Lung (tissue), 12 donors: ENCODE results near the gene LRRC38. TPM values are rescaled to one million over a fixed set of nuclear protein-coding genes. Genes with fewer than 3 reads are reported as not detected.

ENCODE experiments used
- ATAC-seq: fragments of 200-7000 bp; cut with Tn5 transposase; one replicate; pipeline ENCODE4 v1.9.1; 2020; ENCODE audit warnings: moderate number of reproducible peaks; ENCODE audit not compliant: insufficient read depth, low FRiP score
- DNase-seq, 3 donors: peaks; one replicate each; pipeline ENCODE4 v3.0.0-alpha.2; 2013 to 2017
- H3K27ac ChIP-seq, 2 donors: one replicate each; pipeline ENCODE4 v1.5.1; 2013; ENCODE audit warnings: mild to moderate bottlenecking in 2 of 2, moderate library complexity in 2 of 2, control low read depth in 1 of 2, inconsistent platforms in 1 of 2, low read depth in 1 of 2, low read length in 1 of 2
- H3K27me3 ChIP-seq, 3 donors: one replicate each; pipeline ENCODE4 v1.5.1; 2013; ENCODE audit warnings: low read length in 2 of 3; ENCODE audit not compliant: control insufficient read depth in 3 of 3, insufficient read depth in 3 of 3
- H3K36me3 ChIP-seq, 4 donors: one replicate each; pipeline ENCODE4 v1.5.1; 2013; ENCODE audit warnings: low read length in 4 of 4, mild to moderate bottlenecking in 1 of 4, moderate library complexity in 1 of 4; ENCODE audit not compliant: control insufficient read depth in 4 of 4, insufficient read depth in 4 of 4
- H3K4me1 ChIP-seq, 5 donors: one replicate each; pipeline ENCODE4 v1.5.1; 2013; ENCODE audit warnings: low read length in 5 of 5, mild to moderate bottlenecking in 2 of 5, moderate library complexity in 1 of 5; ENCODE audit not compliant: control insufficient read depth in 5 of 5, insufficient read depth in 5 of 5
- H3K4me3 ChIP-seq: one replicate; pipeline ENCODE4 v1.5.1; 2013; ENCODE audit warnings: mild to moderate bottlenecking, control low read depth, moderate library complexity
- H3K9ac ChIP-seq, 2 donors: one replicate each; pipeline ENCODE4 v1.5.1; 2013; ENCODE audit warnings: low read length in 2 of 2, control low read depth in 1 of 2; ENCODE audit not compliant: insufficient read depth in 1 of 2
- H3K9me3 ChIP-seq, 4 donors: one replicate each; pipeline ENCODE4 v1.5.1; 2013; ENCODE audit warnings: low read length in 3 of 4, mild to moderate bottlenecking in 1 of 4, moderate library complexity in 1 of 4; ENCODE audit not compliant: control insufficient read depth in 4 of 4, insufficient read depth in 3 of 4
- WGBS, 2 donors: extraction: QIAGEN DNeasy Blood & Tissue Kit; methylation state at CpG; one replicate each; pipeline ENCODE4 v1.1.7; 2013; 5-methylcytosine and 5-hydroxymethylcytosine counted together
- polyA plus RNA-seq, 2 donors: library from polyadenylated mRNA; stranded (reverse); fragments of 200-250 nt; gene quantifications; one replicate each; pipeline ENCODE4 v1.2.1, GENCODE V29; 2013
- total RNA-seq, 2 donors: library from RNA; depleted of rRNA in 1 of 2; stranded (reverse); fragments of >200 nt in 1 of 2; gene quantifications; one replicate each; pipeline ENCODE4 v1.2.1, GENCODE V29; 2014 to 2021
- TF ChIP-seq, protein P1 (sequence below): IDR thresholded peaks from 2 replicates; pipeline ENCODE4 v1.5.1; 2012; ENCODE audit warnings: mild to moderate bottlenecking; ENCODE audit errors: control extremely low read depth, extremely low read depth
- donor health status: control.
- donor health status: control.
- donor health status: Bipolar disorder and iron deficiency.
- donor health status: healthy.
- donor health status: DM: yes; HTN: yes; CAD: no.

LRRC38 gene
- total and polyA plus RNA-seq, 4 donors: 0.07 TPM; not detected in 3

DNA sequence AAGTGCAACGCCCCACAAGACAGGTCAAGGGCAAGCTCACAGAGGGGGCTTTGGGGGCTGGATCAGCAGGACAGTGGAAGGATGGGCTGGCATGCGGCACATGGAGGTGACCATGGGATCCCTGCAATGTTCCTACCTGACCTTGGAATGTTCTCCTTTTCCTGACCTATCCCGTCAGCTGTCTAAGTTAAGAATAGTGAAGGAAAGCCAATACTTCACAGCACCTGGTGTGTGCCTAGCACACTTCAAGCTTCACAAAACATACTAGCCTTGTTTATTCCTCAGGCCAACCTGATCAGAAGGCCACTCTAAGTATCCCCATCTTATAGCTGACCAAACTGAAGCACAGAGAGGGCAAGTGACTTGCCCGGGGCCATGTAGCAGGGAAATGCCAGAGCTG is 31.2 kb downstream of the LRRC38 start:
- Histone ChIP-seq H3K4me1 (no peaks in the 10 kb centered on the region), H3K27me3 (no peaks in the 10 kb centered on the region), H3K36me3 (no peaks in the 10 kb centered on the region), H3K9me3 (peaks cover 0 to 3% (median 1%) of the 10 kb centered on the region in 4 donors), H3K9ac (no peak overlapping the region), H3K27ac (no peak overlapping the region), H3K4me3 (no peak overlapping the region)
- ATAC-seq (no peak), DNase-seq (no peak)
- 68% methylated on average over 4 of the region's 4 CpGs for WGBS, 2 donors
- TF ChIP-seq, protein P1, sequence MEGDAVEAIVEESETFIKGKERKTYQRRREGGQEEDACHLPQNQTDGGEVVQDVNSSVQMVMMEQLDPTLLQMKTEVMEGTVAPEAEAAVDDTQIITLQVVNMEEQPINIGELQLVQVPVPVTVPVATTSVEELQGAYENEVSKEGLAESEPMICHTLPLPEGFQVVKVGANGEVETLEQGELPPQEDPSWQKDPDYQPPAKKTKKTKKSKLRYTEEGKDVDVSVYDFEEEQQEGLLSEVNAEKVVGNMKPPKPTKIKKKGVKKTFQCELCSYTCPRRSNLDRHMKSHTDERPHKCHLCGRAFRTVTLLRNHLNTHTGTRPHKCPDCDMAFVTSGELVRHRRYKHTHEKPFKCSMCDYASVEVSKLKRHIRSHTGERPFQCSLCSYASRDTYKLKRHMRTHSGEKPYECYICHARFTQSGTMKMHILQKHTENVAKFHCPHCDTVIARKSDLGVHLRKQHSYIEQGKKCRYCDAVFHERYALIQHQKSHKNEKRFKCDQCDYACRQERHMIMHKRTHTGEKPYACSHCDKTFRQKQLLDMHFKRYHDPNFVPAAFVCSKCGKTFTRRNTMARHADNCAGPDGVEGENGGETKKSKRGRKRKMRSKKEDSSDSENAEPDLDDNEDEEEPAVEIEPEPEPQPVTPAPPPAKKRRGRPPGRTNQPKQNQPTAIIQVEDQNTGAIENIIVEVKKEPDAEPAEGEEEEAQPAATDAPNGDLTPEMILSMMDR: no peak

DNA sequence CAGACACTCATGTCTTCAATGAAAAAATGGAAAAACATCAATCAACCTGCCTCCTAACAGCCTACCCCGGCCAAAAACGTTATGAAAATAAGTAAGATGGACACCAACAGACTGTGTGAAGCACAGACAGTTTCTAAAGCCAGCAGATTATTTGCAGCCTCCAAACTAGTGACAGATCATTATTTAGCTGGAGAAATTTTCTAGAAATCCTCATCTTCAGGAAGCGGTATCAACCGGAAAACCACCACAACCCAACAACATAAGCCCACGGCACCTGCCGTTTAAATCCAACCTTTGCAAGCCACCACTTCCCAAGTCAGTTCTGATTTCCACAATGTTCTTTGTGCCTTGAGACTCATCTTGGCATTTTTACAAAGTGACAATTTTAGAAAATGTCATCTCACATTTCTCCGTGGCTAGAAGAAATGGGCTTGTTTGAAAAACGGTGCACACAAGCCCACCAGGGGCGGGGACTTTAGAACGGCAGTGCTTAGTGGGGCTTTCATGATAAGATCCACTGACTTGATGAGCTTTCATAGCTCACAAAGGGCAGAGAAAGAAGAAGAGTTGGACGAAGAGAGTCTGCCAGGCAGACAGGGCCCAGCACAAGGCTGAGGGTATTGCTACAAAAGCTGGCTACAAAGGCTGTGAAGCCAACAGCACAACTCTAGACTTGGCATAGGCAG is 34.5 kb downstream of the LRRC38 start:
- Histone ChIP-seq H3K4me3 (no peak overlapping the region), H3K36me3 (no peaks in the 10 kb centered on the region), H3K27ac (no peak overlapping the region), H3K4me1 (no peaks in the 10 kb centered on the region), H3K27me3 (no peaks in the 10 kb centered on the region), H3K9me3 (peaks cover 0 to 9% (median 1%) of the 10 kb centered on the region in 4 donors), H3K9ac (no peak overlapping the region)
- 67 to 81% methylated on average over 11 of the region's 11 CpGs for WGBS, 2 donors
- TF ChIP-seq, protein P1: no peak
- no peak for ATAC-seq
- no peak for DNase-seq

DNA sequence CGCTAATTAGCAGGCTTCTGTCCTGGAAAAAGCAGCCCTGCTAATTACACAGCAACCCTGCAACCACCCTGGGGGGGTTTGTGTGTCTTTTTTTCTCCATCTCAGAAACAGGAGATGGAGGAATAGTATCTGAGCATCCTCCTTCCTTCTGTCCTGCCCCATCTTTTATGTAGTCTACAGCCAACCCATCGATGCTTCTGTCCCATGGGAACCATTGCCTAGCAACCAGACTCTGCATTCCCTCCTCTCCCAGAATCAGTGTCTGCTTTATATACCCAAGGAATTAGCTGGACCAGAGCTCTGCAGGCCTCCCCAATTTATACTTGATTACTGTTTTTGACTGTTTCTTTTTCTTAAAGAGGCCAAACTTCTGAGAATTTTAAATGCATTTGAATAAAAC is 35.1 kb downstream of the LRRC38 start:
- TF ChIP-seq, protein P1: no peak
- Histone ChIP-seq H3K4me3 (no peak overlapping the region), H3K27me3 (no peaks in the 10 kb centered on the region), H3K4me1 (no peaks in the 10 kb centered on the region), H3K9me3 (peaks cover 0 to 9% (median 1%) of the 10 kb centered on the region in 4 donors), H3K9ac (no peak overlapping the region), H3K27ac (no peak overlapping the region), H3K36me3 (no peaks in the 10 kb centered on the region)
- ATAC-seq (no peak), DNase-seq (no peak)
- WGBS, 2 donors: 72 to 89% methylated on average over 2 of the region's 2 CpGs

DNA sequence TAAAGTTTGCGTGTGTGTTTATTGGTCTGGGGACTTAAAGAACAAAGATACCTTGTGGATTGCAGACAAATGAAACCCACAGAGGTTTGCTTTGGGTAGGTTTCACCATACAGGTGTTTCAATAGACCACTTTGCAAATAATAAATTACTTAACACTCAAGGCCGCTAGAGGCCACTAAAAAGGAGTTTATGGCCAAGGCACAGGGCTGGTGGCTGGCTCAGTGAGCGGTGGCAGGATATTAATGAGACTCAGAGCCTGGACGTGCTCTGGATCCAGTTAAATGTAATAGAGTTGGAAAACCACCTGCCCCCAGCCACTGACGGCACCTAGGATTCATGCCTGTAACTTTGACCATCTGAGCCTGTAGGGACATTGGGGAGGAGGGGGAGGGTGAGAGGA is 44.5 kb downstream of the LRRC38 start:
- Histone ChIP-seq H3K9me3 (no peaks in the 10 kb centered on the region), H3K4me1 (no peaks in the 10 kb centered on the region), H3K27ac (no peak overlapping the region), H3K4me3 (no peak overlapping the region), H3K27me3 (peaks cover 0 to 2% (median 0%) of the 10 kb centered on the region in 3 donors), H3K36me3 (no peaks in the 10 kb centered on the region), H3K9ac (no peak overlapping the region)
- ATAC-seq: no peak
- WGBS, 2 donors: 33 to 37% methylated on average over 5 of the region's 5 CpGs
- DNase-seq: peak in 2 of 3 donors; percentile 5 to 20
- TF ChIP-seq, protein P1: no peak
